Measurements from ENCODE around the gene WHRN.

GRCh38 chr9:114450833-114451706 is 54.2 kb downstream of the WHRN start:
- TF ChIP-seq YY1 (IDR thresholded peaks at IDR 0.05; ENCODE audit: insufficient read depth, insufficient read length) (no peak), ZNF274 (IDR thresholded peaks at IDR 0.05; ENCODE audit: low read depth, low read length) (no peak), SUZ12 (IDR thresholded peaks at IDR 0.05; ENCODE audit: extremely low read depth, insufficient read depth, insufficient read length) (no peak)

Data from NT2/D1 (cell line).